ENCODE data around the gene CABP4. TPM values are rescaled to one million over a fixed set of nuclear protein-coding genes. Genes with fewer than 3 reads are reported as not detected.
A peak's percentile ranks its signal among the peaks of the same experiment; 100 is the strongest.

Gene CABP4
- total RNA-seq, 1 experiment from 2014 or later, result not detected

DNA sequence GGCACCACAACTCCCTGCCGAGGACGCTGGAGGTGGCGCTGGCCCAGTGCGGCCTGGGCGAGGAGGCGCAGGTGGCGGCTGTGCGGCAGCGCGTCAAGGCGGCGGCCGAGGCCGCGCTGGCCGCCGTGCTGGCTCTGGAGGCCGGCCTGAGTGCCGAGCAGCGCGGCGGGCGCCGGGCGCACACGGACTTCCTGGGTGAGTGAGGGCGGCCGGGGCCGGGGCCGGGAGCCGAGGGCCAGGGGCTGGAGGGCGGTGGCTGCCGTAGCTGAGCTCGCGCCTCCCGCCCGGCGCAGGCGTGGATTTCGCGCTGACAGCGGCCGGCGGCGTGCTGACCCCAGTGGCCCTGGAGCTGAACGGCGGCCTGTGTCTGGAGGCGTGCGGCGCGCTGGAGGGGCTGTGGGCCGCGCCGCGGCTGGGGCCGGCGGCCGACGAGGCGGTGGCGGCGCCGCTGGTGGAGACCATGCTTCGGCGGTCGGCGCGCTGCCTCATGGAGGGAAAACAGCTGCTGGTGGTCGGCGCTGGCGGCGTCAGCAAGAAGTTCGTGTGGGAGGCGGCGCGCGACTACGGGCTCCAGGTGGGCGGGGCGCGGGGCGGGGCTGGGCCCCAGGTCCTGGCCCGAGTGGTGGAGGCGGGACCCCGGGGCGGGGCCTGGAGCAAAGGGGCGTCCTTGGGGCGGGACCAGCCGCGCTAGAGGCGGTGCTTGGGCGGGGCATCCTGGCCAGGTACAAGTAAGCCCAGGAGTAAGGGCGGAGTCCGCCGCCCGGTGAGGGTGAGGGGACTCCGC lies 34.3 kb upstream of the CABP4 start:
- Histone ChIP-seq H3K4me3 (ENCODE audit: low read depth, low read length) (peak overlapping the region; percentile 59), H3K27me3 (replicated peaks; ENCODE audit: control insufficient read depth, insufficient read depth, low read length) (no peaks in the 10 kb centered on the region), H3K9me3 (no peaks in the 10 kb centered on the region), H3K4me1 (peaks cover 13% of the 10 kb centered on the region), H3K36me3 (ENCODE audit: control insufficient read depth, insufficient read depth, low read length) (no peaks in the 10 kb centered on the region)
- H3K27me3 Mint-ChIP-seq (ENCODE audit: insufficient read depth, unreplicated experiment), result no peaks in the 10 kb centered on the region
- peak overlapping the region; percentile 68 for H3K27ac Mint-ChIP-seq (ENCODE audit: unreplicated experiment)
- peaks cover 32% of the 10 kb centered on the region for H3K4me1 Mint-ChIP-seq (ENCODE audit: low read depth, unreplicated experiment)
- peaks cover 27% of the 10 kb centered on the region for H3K36me3 Mint-ChIP-seq (ENCODE audit: insufficient read depth, unreplicated experiment)
- no peaks in the 10 kb centered on the region for H3K9me3 Mint-ChIP-seq (ENCODE audit: unreplicated experiment)
- DNase-seq, result peak; percentile 99 to 100
- ChIA-PET POLR2A (interaction anchor here (0.5 to 1.7 kb wide), 9 partner anchors 14 to 72 kb away, joined by 3 to 18 read pairs (median 6); partner anchors contain the start of genes AIP, CORO1B, POLD4 and PPP1CA), CTCF (interaction anchor here (0.5 to 4.1 kb wide), 8 partner anchors 14 to 82 kb away, joined by 3 to 45 read pairs (median 3); partner anchors contain the start of genes CORO1B, PPP1CA and RAD9A)
- BruUV-seq (replicated peaks), result no TSS peak
- intact Hi-C loops (cut with micrococcal nuclease; ENCODE audit: unreplicated experiment), result loop anchor here (1.0 to 2.0 kb wide), 4 partner anchors 9 to 48 kb away; partner anchors contain the start of gene TMEM134
- TF ChIP-seq, protein P1, sequence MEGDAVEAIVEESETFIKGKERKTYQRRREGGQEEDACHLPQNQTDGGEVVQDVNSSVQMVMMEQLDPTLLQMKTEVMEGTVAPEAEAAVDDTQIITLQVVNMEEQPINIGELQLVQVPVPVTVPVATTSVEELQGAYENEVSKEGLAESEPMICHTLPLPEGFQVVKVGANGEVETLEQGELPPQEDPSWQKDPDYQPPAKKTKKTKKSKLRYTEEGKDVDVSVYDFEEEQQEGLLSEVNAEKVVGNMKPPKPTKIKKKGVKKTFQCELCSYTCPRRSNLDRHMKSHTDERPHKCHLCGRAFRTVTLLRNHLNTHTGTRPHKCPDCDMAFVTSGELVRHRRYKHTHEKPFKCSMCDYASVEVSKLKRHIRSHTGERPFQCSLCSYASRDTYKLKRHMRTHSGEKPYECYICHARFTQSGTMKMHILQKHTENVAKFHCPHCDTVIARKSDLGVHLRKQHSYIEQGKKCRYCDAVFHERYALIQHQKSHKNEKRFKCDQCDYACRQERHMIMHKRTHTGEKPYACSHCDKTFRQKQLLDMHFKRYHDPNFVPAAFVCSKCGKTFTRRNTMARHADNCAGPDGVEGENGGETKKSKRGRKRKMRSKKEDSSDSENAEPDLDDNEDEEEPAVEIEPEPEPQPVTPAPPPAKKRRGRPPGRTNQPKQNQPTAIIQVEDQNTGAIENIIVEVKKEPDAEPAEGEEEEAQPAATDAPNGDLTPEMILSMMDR (IDR thresholded peaks at IDR 0.05; ENCODE audit: insufficient read depth in 1 of 2, low read depth in 1 of 2, low read length in 1 of 2, severe bottlenecking in 1 of 2, unreplicated experiment in 1 of 2), result no peak
- peak overlapping the region; percentile 71 for H3K4me3 Mint-ChIP-seq (ENCODE audit: unreplicated experiment)

DNA sequence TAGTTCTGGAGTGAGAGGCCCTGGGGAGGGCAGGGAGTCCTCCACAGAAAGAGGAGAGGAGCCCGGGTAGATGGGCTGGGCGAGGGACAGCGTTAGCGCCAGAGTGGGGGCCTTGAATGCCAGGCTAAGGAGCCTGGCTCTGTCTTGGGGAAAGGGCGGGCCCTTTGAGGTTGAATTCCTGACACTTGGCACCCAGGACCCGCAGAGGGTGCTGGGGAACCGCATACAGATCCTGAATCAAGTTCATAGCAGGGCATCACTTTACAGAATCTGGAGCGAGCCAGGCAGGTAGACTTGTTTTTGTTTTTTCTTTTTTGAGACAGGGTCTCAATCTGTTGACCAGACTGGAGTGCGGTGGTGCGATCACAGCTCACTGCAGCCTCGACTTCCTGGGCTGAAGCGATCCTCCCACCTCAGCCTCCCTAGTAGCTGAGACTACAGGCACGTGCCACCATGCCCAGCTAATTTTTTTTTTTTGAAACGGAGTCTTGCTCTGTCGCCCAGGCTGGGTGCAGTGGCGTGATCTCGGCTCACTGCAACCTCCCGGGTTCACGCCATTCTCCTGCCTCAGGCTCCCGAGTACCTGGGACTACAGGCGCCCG lies 33.6 kb upstream of the CABP4 start:
- H3K9me3 Mint-ChIP-seq (ENCODE audit: unreplicated experiment), result no peaks in the 10 kb centered on the region
- H3K36me3 ChIP-seq (ENCODE audit: control insufficient read depth, insufficient read depth, low read length), result no peaks in the 10 kb centered on the region
- ChIA-PET POLR2A (interaction anchor here (0.5 to 1.7 kb wide), 5 partner anchors 14 to 68 kb away, joined by 3 to 18 read pairs (median 3); partner anchors contain the start of genes AIP, POLD4 and PPP1CA), CTCF (interaction anchor here (2.0 to 4.1 kb wide), 2 partner anchors 20 to 30 kb away, joined by 9 to 45 read pairs; partner anchors contain the start of genes PPP1CA and RAD9A)
- TF ChIP-seq, protein P1 (IDR thresholded peaks at IDR 0.05; ENCODE audit: insufficient read depth in 1 of 2, low read depth in 1 of 2, low read length in 1 of 2, severe bottlenecking in 1 of 2, unreplicated experiment in 1 of 2), result no peak
- no peak for DNase-seq
- H3K27me3 ChIP-seq (replicated peaks; ENCODE audit: control insufficient read depth, insufficient read depth, low read length), result no peaks in the 10 kb centered on the region
- BruUV-seq (replicated peaks), result TSS peak; percentile 68
- H3K27me3 Mint-ChIP-seq (ENCODE audit: insufficient read depth, unreplicated experiment), result no peaks in the 10 kb centered on the region
- intact Hi-C loops (cut with micrococcal nuclease; ENCODE audit: unreplicated experiment), result loop anchor here (1.0 to 2.0 kb wide), 4 partner anchors 9 to 47 kb away; partner anchors contain the start of gene TMEM134
- peaks cover 25% of the 10 kb centered on the region for H3K4me1 Mint-ChIP-seq (ENCODE audit: low read depth, unreplicated experiment)
- peak overlapping the region; percentile 71 for H3K4me3 Mint-ChIP-seq (ENCODE audit: unreplicated experiment)
- peak overlapping the region; percentile 68 for H3K27ac Mint-ChIP-seq (ENCODE audit: unreplicated experiment)
- H3K36me3 Mint-ChIP-seq (ENCODE audit: insufficient read depth, unreplicated experiment), result peaks cover 23% of the 10 kb centered on the region
- H3K4me3 ChIP-seq (ENCODE audit: low read depth, low read length), result peak overlapping the region; percentile 18
- no peaks in the 10 kb centered on the region for H3K9me3 ChIP-seq
- H3K4me1 ChIP-seq, result peaks cover 13% of the 10 kb centered on the region

DNA sequence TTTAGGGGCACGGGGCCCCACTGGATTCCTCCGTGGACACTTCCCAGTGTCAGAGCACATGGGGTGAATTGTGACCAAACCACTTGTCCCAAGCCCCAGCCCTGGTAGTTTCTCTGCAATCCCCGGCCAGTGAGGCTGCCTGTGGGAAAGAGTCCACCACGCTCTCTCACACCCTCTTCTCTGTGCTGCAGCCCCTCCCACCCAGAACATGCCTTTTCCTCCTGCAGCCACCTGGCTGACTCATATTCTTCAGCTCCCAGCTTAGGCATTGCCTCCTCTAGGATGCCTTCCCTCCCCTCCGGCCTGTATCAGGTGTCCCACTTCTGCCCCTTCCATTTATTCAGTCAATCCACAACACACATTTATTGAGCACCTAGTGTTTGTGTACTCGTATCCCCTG lies 32.3 kb upstream of the CABP4 start:
- Mint-ChIP-seq H3K9me3 (ENCODE audit: unreplicated experiment) (no peaks in the 10 kb centered on the region), H3K27me3 (ENCODE audit: insufficient read depth, unreplicated experiment) (no peaks in the 10 kb centered on the region), H3K27ac (ENCODE audit: unreplicated experiment) (peak overlapping the region; percentile 37), H3K4me3 (ENCODE audit: unreplicated experiment) (peak overlapping the region; percentile 12), H3K4me1 (ENCODE audit: low read depth, unreplicated experiment) (peaks cover 25% of the 10 kb centered on the region), H3K36me3 (ENCODE audit: insufficient read depth, unreplicated experiment) (peaks cover 25% of the 10 kb centered on the region)
- no TSS peak for BruUV-seq (replicated peaks)
- no peak for DNase-seq
- ChIA-PET POLR2A (interaction anchor here (0.6 kb wide), 1 partner anchor 753 kb away, joined by 3 read pairs; no protein-coding TSS in a partner anchor), CTCF (interaction anchor here (0.6 to 2.2 kb wide), 3 partner anchors 20 to 580 kb away, joined by 3 to 11 read pairs (median 3); partner anchors contain the start of genes CORO1B and PPP1CA)
- Histone ChIP-seq H3K9me3 (no peaks in the 10 kb centered on the region), H3K36me3 (ENCODE audit: control insufficient read depth, insufficient read depth, low read length) (no peaks in the 10 kb centered on the region), H3K4me3 (ENCODE audit: low read depth, low read length) (no peak overlapping the region), H3K4me1 (peaks cover 13% of the 10 kb centered on the region), H3K27me3 (replicated peaks; ENCODE audit: control insufficient read depth, insufficient read depth, low read length) (no peaks in the 10 kb centered on the region)
- TF ChIP-seq, protein P1 (IDR thresholded peaks at IDR 0.05; ENCODE audit: insufficient read depth in 1 of 2, low read depth in 1 of 2, low read length in 1 of 2, severe bottlenecking in 1 of 2, unreplicated experiment in 1 of 2), result no peak
- intact Hi-C loops (cut with micrococcal nuclease; ENCODE audit: unreplicated experiment), result no loop called here
